ENCODE results near the gene CMPK1.

GRCh38 chr1:47399138-47399845, 65.7 kb downstream of the CMPK1 start:
- no peak for TF ChIP-seq ZFP30 (CRISPR knock-in tag; IDR thresholded peaks at IDR 0.05)
- no peak for TF ChIP-seq GLIS3 (CRISPR knock-in tag; IDR thresholded peaks at IDR 0.05)
- no peak for TF ChIP-seq PATZ1 (CRISPR knock-in tag; IDR thresholded peaks at IDR 0.05; ENCODE audit: borderline replicate concordance)
